GM12878 (cell line): ENCODE measurements around the gene SRSF7. TPM values are rescaled to one million over a fixed set of nuclear protein-coding genes. Genes with fewer than 3 reads are reported as not detected.

ENCODE experiments used
- CHD2 ChIP-seq: IDR thresholded peaks from 2 replicates; pipeline ENCODE4 v1.6.1; 2011; ENCODE audit warnings: low read depth, low read length, improper control_type of control experiment, borderline replicate concordance
- FOS ChIP-seq: IDR thresholded peaks from 3 replicates; pipeline ENCODE4 v1.6.1; 2011; ENCODE audit warnings: borderline replicate concordance; ENCODE audit not compliant: insufficient read length; ENCODE audit errors: extremely low read depth
- MYB ChIP-seq: fragments of 150-350 bp; IDR thresholded peaks from 2 replicates; pipeline ENCODE4 v1.6.1; 2014; ENCODE audit warnings: mild to moderate bottlenecking, low read depth, low read length, borderline replicate concordance
- RB1 ChIP-seq: fragments of 450-650 bp; formaldehyde crosslinking; IDR thresholded peaks from 2 replicates; pipeline ENCODE4 v1.6.1; 2017; ENCODE audit warnings: mild to moderate bottlenecking, borderline replicate concordance
- REST ChIP-seq: IDR thresholded peaks from 2 replicates; pipeline ENCODE4 v1.6.1; 2012; ENCODE audit warnings: mild to moderate bottlenecking, low read depth, low read length
- SIN3A ChIP-seq: IDR thresholded peaks from 2 replicates; pipeline ENCODE4 v1.6.1; 2012; ENCODE audit warnings: low read depth, low read length, improper control_type of control experiment
- TCF12 ChIP-seq: IDR thresholded peaks from 2 replicates; pipeline ENCODE4 v1.6.1; 2011; ENCODE audit warnings: low read depth, mild to moderate bottlenecking, low read length
- polyA plus RNA-seq, 11 experiments: library from polyadenylated mRNA; depleted of rRNA in 4 of 11; unstranded in 6 of 11; stranded (reverse) in 5 of 11; fragments of >200 nt; fragmentation: Nextera tagmentation in 4 of 11; fragmentation: Illumina TruSeq in 1 of 11; extraction: Ambion mirVana in 4 of 11; extraction: Trizol in 1 of 11; gene quantifications; 1 replicate in 1 of 11; 2 replicates in 10 of 11; pipeline versions ENCODE4 v1.2.1 to v1.2.3, GENCODE V29; 2011 to 2016; ENCODE audit warnings: inconsistent platforms in 2 of 11, missing spikeins in 2 of 11, low read depth in 1 of 11
- total RNA-seq, 4 experiments: library from RNA; depleted of rRNA in 3 of 4; stranded (reverse); fragments of >200 nt in 3 of 4; fragmentation: Illumina TruSeq in 1 of 4; extraction: Trizol in 1 of 4; gene quantifications; 2 replicates each; pipeline versions ENCODE4 v1.2.1 to v1.2.3, GENCODE V29; 2013 to 2021

Gene SRSF7
- total and polyA plus RNA-seq, 10 of the 15 experiments (the other 5 are each of a cell fraction or from before 2014, with no cell fraction given) = 205 to 785 (median 408) TPM

GRCh38 chr2:38734299-38735058 lies 16.7 kb downstream of the SRSF7 start (continued):
- TF ChIP-seq MYB (no peak), TCF12 (no peak), SIN3A (no peak), REST (no peak), CHD2 (no peak), FOS (no peak), RB1 (no peak)
